ENCODE measurements around the gene TSPAN33. TPM values are rescaled to one million over a fixed set of nuclear protein-coding genes. Genes with fewer than 3 reads are reported as not detected.

TSPAN33 gene
- total and polyA plus RNA-seq, 2 of the 13 experiments (the other 11 are each of a cell fraction or from before 2014, with no cell fraction given): 15.3 to 16.5 TPM

DNA sequence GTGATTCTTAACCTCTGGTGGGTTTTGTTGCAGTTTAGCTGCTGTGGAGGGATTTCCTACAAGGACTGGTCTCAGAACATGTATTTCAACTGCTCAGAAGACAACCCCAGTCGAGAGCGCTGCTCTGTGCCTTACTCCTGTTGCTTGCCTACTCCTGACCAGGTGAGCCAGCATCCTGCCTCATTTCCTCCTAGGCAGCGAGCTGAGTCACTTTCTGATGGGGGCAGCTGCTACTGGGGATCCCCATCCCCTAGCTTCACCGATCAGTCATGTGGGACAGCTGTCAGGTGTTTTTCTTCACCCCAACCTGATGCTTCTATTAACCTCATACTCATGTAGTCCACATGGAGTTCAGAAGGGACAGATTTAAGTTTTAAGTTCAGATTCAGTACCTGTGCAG is 22.2 kb downstream of the TSPAN33 start (continued):
- TF ChIP-seq, protein P1, sequence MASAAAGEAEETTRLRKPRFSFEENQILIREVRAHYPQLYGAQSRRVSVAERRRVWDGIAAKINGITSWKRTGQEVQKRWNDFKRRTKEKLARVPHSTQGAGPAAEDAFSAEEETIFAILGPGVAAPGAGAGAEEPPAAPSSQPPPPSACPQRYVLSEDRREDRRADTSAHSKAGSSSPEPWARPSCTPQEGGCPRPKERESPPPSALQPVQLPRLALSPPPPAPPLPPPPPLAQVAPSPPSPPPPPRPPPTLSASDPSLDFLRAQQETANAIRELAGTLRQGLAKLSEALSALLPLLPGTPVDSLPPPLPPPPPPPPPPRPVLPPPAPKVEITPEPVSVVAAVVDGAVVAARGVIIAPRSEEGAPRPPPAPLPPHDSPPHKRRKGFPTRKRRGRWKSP (CRISPR knock-in tag; IDR thresholded peaks at IDR 0.05): no peak
- no peak for TF ChIP-seq SP140L (CRISPR knock-in tag; IDR thresholded peaks at IDR 0.05; ENCODE audit: borderline replicate concordance)

DNA sequence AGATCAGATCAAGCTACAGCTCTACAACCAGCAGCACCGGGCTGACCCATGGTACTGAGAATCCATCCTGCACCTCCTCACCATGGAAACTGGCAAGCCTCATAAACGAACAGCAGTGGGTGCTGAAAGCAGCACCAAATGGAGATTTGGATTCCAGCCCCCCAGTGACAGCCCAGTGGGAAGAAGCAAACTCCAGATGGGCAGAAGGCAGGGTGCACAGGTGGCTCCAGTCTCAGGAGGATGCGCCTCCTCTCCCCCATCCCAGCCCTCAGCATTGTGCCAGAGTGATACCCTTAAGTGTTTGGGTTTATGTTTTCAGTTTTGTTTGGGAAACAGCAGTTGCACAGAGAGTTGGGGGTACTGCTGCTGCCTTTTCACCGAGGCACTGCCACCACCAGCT is 23.3 kb downstream of the TSPAN33 start:
- H2AFZ ChIP-seq (ENCODE audit: low read length): no peak overlapping the region
- no peaks in the 10 kb centered on the region for H3K79me2 ChIP-seq (ENCODE audit: insufficient read depth, low read length)
- BruUV-seq (replicated peaks): no TSS peak
- WGBS (ENCODE audit: low lambda C conversion rate): 72% methylated on average over 4 of the region's 4 CpGs
- no peak overlapping the region for H3K9ac ChIP-seq (ENCODE audit: insufficient read depth, low read depth, low read length)
- POLR2A ChIA-PET: no interaction called here
- DNase-seq (ENCODE audit: low spot score) (no peak), FAIRE-seq (no peak), ATAC-seq (no peak)
- H3K4me3 ChIP-seq (replicated peaks in 1 of 3; ENCODE audit: insufficient read depth in 1 of 3, low read depth in 2 of 3, low read length in 3 of 3): no peak overlapping the region
- in situ Hi-C loops (cut with HindIII; ENCODE audit: extremely low pct_ligation_motif_present, low pct_unique_long_range_greater_than_20kb): no loop called here
- H3K27me3 ChIP-seq (ENCODE audit: control insufficient read depth in 1 of 2, insufficient read depth in 2 of 2, low read length in 2 of 2): no peaks in the 10 kb centered on the region
- intact Hi-C loops (cut with micrococcal nuclease; ENCODE audit: unreplicated experiment): no loop called here
- CTCF ChIA-PET (ENCODE audit: low intra/inter-chr PET ratio, low total read pairs): no interaction called here
- TF ChIP-seq ZNF782 (CRISPR knock-in tag; IDR thresholded peaks at IDR 0.05; ENCODE audit: borderline replicate concordance) (no peak), ZNF766 (CRISPR knock-in tag; IDR thresholded peaks at IDR 0.05; ENCODE audit: borderline replicate concordance) (no peak), U2AF1 (optimal IDR thresholded peaks at IDR 0.05; ENCODE audit: low read depth, low read length) (no peak), KDM2A (CRISPR knock-in tag; IDR thresholded peaks at IDR 0.05; ENCODE audit: borderline replicate concordance, low read depth) (no peak), TAF15 (IDR thresholded peaks at IDR 0.05; ENCODE audit: low read depth, low read length, poor library complexity, severe bottlenecking) (no peak)
- TF ChIP-seq, protein P2, sequence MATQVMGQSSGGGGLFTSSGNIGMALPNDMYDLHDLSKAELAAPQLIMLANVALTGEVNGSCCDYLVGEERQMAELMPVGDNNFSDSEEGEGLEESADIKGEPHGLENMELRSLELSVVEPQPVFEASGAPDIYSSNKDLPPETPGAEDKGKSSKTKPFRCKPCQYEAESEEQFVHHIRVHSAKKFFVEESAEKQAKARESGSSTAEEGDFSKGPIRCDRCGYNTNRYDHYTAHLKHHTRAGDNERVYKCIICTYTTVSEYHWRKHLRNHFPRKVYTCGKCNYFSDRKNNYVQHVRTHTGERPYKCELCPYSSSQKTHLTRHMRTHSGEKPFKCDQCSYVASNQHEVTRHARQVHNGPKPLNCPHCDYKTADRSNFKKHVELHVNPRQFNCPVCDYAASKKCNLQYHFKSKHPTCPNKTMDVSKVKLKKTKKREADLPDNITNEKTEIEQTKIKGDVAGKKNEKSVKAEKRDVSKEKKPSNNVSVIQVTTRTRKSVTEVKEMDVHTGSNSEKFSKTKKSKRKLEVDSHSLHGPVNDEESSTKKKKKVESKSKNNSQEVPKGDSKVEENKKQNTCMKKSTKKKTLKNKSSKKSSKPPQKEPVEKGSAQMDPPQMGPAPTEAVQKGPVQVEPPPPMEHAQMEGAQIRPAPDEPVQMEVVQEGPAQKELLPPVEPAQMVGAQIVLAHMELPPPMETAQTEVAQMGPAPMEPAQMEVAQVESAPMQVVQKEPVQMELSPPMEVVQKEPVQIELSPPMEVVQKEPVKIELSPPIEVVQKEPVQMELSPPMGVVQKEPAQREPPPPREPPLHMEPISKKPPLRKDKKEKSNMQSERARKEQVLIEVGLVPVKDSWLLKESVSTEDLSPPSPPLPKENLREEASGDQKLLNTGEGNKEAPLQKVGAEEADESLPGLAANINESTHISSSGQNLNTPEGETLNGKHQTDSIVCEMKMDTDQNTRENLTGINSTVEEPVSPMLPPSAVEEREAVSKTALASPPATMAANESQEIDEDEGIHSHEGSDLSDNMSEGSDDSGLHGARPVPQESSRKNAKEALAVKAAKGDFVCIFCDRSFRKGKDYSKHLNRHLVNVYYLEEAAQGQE (IDR thresholded peaks at IDR 0.05; ENCODE audit: borderline replicate concordance in 1 of 2, low read depth in 1 of 2, low read length in 2 of 2): no peak
- TF ChIP-seq, protein P3, sequence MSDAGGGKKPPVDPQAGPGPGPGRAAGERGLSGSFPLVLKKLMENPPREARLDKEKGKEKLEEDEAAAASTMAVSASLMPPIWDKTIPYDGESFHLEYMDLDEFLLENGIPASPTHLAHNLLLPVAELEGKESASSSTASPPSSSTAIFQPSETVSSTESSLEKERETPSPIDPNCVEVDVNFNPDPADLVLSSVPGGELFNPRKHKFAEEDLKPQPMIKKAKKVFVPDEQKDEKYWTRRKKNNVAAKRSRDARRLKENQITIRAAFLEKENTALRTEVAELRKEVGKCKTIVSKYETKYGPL (CRISPR knock-in tag; IDR thresholded peaks at IDR 0.05): no peak
- TF ChIP-seq, protein P4, sequence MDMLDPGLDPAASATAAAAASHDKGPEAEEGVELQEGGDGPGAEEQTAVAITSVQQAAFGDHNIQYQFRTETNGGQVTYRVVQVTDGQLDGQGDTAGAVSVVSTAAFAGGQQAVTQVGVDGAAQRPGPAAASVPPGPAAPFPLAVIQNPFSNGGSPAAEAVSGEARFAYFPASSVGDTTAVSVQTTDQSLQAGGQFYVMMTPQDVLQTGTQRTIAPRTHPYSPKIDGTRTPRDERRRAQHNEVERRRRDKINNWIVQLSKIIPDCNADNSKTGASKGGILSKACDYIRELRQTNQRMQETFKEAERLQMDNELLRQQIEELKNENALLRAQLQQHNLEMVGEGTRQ (IDR thresholded peaks at IDR 0.05; ENCODE audit: low read depth, low read length): no peak
- TF ChIP-seq, protein P4 (CRISPR knock-in tag; IDR thresholded peaks at IDR 0.05; ENCODE audit: borderline replicate concordance): no peak
- no peaks in the 10 kb centered on the region; a peak in 1 of 5 replicates for H3K36me3 ChIP-seq (replicated peaks in 1 of 2; ENCODE audit: control insufficient read depth in 1 of 2, insufficient read depth in 2 of 2, low read length in 2 of 2)
- no peaks in the 10 kb centered on the region for H3K9me3 ChIP-seq (ENCODE audit: low read length)
- H3K27ac ChIP-seq (ENCODE audit: extremely low read length, insufficient read depth, low read length): no peak overlapping the region
- H3K4me2 ChIP-seq (ENCODE audit: low read depth, low read length): no peak overlapping the region
- H4K20me1 ChIP-seq (ENCODE audit: insufficient read depth, low read length): no peaks in the 10 kb centered on the region
- no peaks in the 10 kb centered on the region for H3K4me1 ChIP-seq (ENCODE audit: insufficient read depth, low read length)

Measured in HepG2 (cell line).